ENCODE results near the gene CETN1.

Gene CETN1

GRCh38 chr18:623761-624620 lies 43.8 kb downstream of the CETN1 start:
- peak; percentile 11 to 57 (median 26) for DNase-seq

DNA sequence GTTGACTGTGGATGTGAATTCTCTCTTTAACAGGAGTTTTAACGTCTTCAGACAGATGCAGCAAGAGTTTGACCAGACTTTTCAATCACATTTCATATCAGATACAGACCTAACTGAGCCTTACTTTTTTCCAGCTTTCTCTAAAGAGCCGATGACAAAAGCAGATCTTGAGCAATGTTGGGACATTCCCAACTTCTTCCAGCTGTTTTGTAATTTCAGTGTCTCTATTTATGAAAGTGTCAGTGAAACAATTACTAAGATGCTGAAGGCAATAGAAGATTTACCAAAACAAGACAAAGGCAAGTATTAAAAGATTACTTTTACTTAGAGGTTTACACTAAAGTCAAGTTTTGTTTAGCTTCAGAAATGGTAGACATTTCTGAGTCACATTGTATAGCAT lies 47.1 kb downstream of the CETN1 start:
- DNase-seq = no peak

- no peak for DNase-seq
Measured at GRCh38 chr18:629269-630150, 49.3 kb downstream of the CETN1 start.

DNA sequence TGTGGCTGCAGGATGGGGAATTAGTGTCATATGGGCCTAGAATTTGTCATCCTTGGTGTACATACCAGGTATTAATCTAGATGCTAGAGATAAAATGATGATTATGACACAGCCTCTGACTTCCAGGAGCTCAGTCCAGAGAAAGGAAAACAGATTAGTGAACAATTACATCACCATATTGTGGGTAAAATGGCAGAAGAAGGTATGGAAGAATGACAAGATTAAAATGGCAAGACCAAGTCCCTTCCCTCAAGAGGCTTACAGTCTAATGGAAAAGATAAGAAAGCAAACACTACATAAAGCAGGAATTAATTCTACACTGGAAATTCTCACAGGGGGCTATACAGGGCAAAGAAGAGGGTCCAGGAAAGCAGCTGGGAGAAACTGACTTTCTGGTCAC lies 51.4 kb downstream of the CETN1 start:
- no peak for DNase-seq
